Measurements from ENCODE around the gene CHST11.
A peak's percentile ranks its signal among the peaks of the same experiment; 100 is the strongest.

Gene CHST11

DNA sequence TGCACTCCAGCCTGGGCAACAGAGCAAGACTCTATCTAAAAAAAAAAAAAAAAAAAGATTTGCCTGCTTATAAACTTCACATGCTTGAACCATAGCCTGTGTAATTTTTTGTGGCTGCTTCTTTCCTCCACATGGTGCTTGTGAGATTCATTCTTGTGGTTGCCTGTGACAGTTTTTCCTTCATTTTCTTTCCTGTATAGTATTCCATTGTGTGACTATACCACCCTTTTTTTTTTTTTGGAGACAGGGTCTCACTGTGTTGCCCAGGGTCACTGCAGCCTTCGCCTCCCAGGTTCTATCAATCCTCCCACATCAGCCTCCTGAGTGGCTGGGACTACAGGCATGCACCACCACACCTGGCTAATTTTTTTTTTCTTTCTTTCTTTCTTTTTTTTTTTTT, 22.6 kb upstream of the CHST11 start:
- no peak for DNase-seq

DNA sequence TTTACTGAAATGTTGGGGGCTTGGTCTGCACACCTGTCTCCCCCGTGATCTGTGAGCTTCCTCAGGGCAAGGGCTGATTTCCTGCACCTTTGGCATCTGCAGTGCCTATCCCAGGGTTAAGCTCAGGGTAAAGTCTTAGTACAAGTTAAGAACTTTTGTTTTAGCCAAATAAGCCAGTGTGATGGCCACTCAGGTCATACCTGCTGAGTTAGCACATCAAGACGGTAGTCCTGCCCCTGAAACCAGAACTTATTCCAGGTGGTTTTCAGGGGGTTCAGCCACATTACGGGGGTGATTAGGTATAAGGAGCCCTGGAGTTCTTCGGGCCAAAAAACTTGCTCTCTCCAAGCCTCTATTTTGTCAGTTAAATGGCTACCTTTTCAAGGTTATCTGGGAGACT, 21.6 kb upstream of the CHST11 start:
- DNase-seq, result no peak

DNA sequence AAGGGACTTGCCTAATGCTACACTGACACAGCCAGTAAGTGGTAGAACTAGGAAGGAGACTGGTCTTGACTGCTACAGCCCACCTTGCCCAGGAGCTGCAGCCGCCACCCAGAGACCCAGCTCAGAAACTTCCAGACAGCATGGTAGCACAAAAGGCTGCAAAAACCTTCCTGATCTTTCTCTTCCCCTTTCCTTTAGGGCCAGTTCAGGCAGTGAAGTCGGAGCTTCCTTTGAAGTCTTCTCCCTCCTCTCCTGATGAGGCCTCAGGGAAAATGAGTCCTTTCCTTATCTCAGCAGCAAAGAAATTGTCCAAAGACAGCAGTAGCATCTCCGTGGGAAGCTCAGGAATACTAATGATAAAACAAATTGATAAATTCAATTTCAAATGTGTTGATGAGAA, 21.0 kb upstream of the CHST11 start:
- DNase-seq, result no peak

DNA sequence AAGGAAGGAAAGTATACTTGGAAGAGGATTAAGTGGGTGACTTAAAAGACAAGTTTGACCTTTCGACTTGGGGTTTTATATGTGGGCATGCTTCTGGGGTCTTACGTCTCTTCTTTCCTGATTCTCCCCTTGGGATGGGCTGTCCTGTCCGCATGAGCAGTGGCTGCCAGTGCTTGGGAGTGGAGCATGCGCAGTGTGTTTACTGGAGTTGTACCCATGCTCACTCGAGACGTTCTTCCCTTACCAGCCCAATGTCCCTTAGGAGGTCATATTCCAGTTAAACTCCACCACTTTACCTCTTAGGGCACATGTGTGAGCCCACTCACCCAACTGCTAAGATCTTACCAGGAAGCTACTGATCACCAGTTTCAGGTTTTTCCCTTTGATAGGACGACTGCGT, 20.0 kb upstream of the CHST11 start:
- no peak for DNase-seq

DNA sequence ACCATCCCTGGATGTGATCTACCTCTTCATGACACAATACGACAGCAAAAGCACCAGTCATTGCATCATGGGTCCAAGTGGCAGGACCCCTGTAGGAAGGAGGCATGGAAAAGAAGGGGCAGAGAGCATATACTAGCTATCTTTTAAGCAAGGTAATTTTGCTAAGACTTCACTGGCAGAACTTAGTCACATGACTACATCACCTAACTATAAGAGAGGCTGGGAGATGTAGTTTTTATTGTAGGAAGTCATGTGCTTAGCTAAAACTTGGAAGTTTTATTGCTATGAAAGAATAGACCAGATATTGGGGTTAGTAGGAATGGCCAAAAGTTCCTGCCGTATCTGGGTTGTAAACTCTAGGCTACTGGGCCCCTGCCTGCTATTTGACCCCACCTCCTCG, 18.6 kb upstream of the CHST11 start:
- no peak for DNase-seq

DNA sequence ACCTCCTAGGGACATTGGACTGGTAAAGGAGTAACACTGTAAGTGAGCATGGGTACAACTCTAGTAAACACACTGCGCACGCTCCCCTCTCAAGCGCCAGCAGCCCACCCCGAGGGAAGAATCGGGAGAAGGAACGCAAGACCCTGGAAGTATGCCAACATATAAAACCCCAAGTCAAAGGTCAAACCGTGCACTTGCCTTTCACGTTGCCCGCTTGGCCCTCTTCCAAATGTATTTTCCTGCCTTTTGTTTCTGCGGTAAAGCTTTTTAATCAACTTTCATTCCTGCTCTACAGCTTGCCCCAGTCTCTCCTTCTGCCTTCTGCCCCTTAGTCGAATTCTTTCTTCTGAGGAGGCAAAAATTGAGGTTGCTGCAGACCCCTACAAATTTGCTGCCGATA, 17.6 kb upstream of the CHST11 start:
- DNase-seq, result peak; percentile 29

DNA sequence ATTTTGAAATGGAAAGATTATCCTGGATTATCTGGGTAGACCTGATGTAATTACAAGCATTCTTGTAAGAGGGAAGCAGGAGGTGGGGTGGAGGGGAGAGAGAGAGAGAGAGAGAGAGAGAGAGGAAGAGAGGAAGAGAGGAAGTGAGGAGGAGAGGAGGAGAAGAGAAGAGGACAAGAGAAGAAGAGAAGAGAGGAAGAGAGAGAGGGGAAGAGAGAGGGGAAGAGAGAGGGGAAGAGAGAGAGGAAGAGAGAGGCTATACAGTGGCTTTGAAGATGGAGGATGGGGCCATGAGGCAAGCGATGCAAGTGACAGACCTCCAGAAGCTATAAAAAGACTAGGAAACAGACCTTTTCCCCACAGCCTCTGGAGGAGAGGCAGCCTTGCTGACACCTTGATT, 13.7 kb upstream of the CHST11 start:
- no peak for DNase-seq

DNA sequence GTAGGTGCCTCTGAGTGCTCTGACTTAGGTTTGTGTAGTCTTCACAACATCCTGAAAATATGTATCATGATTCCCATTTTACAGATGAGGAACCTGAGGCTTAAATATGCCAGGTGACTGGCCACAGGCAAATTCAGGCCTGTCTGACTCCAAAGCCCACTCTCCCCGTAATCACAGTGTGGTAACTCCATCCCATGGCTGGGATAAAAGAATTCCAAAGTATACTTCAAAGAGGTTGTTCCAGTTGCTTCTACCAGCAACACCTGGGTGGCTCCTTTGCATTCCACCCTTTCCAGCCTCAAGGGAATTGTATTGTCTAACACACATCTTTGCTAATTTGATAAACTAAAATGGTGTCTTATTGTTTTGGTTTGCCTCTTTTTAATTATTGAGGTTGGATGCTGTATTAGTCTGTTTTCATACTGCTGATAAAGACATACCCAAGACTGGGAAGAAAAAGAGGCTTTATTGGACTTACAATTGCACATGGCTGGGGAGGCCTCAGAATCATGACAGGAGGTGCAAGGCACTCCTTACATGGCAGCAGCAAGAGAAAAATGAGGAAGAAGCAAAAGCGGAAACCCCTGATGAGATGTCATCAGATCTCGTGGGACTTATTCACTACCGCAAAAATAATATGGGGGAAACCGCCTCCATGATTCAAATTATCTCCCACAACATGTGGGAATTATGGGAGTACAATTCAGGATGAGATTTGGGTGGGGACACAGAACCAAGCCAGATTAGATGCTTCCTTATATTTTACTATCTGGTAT, 9.9 kb upstream of the CHST11 start:
- no peak for DNase-seq

DNA sequence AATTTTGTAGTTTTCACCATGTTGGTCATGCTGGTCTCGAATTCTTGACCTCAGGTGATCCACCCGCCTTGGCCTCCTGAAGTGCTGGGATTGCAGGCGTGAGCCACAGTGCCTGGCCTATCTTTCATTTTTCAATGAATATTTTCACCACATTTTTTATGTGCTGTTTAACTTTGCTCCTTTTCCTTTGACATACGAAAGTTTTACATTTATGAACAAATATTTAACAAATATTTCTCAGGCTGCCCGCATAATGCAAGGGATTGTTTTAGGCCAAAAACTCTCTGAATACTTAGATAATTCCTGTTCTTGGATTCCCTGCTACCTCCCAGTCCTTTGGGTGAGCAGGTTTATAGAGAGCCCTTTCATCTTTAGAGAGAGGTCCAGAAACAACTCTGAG, 8.7 kb upstream of the CHST11 start:
- DNase-seq, result no peak

DNA sequence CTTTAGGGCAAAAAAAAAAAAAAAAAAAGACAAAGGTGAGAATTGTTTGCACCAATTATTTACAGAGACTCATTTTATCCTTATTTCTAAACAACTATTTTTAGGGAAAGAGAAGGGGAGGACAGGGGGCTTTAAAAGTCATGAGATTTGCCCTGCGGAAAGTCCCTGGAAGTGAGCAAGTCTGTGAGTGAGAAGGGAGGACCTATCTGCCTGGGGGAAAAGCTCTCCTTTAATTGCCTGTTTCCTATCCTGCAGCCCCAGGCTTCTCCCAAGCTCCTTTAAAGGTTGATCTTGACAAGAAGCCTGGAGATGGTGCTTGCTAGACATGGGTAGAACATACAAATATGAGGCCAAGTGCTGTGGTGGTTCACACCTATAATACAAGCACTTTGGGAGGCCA, 8.3 kb upstream of the CHST11 start:
- no peak for DNase-seq

DNA sequence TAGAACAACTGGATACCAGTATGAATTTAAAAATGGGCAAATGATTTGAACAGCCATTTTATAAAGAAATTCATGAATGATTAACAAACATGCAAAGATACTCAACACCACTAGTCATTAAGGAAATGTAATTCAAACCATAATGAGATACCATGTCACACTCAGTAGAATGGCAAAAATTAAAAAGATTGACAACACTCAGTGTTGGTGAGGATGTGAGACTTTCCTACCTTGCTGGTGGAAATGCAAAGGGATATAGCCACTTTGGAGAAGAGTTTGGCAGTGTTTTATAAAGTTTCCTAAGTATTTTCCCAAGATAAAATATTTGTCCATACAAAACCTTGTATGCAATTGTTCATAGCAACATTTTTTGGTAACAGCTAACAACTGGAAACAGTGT, 6.0 kb upstream of the CHST11 start:
- no peak for DNase-seq

DNA sequence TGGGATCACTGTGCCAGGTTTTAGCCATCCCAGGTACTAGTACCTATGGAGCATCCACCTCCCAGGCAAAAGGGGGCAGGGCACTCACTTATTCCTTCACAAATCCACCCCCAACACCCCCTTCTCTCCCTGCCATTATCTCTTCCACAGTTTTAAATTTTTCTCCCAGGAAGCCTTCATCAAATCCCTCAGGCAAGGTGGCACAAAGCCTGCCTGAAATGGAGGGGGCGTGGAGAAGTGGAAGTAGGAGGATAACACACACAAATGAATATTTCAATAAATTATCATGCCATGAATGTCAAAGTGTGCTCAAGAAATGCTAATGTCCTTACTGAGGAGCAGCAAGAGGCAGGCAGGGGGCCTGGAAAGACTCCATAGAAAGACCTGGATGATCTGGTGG, 4.7 kb upstream of the CHST11 start:
- DNase-seq, result no peak

DNA sequence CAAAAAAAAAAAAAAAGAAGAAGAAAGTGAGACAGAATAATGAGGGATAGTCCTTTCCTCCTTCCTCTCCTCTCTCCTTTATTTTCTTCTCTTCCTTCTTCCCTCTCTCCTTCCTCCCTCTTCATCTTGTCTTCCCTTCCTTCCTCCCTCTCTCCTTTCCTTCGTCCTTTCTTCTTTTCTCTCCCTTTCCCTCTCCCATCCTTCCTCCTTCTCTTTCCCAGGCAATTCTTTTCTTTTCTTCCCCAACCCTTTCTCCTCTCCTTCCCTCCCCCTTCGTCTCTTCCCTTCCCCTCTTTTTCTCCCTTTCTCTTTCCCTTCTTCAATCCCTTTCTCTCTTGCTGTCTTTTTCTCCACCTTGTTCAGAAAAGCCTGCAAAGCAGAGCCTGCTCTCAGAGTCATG, 3.6 kb upstream of the CHST11 start:
- no peak for DNase-seq

DNA sequence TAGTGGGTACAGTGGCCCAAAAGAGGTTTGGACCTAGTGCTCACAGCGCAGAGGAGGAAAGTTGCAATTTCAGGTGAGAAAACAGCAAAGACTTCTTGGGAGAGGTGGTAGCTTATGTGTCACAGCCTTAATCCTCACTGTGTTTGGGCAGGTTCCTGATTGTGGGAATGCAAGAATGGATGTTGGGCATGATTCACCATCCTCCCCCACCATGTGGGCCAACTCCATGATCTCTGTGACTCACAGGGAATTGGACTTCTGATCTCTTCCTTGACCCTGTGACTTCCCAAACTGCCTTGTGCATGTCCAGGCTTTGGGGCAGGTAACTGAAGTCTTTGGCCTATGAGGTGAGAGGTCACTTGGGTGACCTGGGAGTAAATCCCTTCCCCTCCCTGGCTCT, 1.8 kb upstream of the CHST11 start:
- no peak for DNase-seq

DNA sequence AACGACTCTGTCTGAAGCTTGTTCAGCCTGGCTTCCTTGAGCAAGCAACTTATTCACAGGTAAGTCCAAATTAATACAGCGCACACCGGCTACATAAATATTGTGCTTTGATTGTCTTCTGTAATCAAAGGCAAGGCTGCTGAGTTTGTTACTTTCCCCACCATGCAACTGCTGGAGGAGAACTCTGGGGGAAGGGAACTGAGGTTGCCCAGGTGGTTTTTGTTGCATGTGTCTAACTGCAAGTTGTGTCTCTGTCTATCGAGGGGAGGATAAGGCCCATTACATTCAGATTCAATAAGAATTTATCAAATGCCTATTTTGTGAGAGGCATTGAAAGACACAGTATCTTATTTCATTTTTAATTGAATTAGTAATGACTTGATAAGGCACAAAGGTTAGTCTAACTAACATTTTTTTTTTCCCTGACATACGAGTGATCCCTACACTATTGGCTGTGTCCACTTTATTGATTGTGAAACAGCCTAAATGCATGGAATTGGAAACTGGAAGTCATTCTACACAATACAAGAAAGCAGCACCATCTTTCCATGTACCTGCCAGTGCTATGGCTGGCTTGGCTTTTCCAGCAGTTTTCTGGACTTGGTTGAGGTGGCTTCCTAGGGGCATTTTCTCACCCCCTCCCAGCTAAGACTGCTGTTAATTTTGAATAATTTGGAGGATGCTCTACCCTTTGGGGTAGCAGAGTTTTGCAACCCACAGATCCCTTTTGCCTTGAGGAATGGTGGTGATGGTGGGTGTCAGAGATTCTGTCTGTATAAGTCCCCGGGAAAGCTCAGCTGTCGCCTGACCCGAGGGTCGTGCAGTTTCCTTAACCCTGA, 951 bp upstream of the CHST11 start:
- DNase-seq, result no peak

DNA sequence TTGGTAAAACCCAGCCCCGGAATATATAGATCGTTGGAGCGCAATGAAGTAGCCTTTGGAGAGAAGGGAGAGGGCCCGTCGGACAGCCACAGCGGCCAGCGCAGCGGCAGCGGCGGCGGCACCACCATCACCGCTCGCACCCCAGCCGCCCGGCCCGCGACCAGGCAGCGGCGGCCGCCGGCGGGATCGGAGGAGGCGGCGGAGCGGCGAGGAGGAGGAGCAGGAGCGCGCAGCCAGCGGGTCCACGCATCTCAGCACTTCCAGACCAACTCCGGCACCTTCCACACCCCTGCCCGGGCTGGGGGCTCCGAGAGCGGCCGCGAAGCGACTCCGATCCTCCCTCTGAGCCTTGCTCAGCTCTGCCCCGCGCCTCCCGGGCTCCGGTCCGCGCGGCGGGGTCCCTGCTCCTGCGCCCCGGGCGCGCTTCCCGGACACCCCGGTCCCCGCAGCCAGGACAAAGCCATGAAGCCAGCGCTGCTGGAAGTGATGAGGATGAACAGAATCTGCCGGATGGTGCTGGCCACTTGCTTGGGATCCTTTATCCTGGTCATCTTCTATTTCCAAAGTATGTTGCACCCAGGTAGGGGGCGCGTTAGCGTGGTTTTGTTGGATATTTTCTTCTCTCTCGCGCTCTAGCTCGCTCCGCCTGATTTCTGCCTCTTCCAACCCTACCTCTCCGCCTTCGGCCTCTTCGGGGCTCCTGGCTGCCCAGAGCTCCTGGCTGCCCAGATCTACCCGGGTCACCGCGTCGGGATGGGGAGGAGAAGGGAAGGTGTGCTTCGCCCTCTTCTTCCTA, 400 bp downstream of the CHST11 start:
- DNase-seq, result peak; percentile 77

DNA sequence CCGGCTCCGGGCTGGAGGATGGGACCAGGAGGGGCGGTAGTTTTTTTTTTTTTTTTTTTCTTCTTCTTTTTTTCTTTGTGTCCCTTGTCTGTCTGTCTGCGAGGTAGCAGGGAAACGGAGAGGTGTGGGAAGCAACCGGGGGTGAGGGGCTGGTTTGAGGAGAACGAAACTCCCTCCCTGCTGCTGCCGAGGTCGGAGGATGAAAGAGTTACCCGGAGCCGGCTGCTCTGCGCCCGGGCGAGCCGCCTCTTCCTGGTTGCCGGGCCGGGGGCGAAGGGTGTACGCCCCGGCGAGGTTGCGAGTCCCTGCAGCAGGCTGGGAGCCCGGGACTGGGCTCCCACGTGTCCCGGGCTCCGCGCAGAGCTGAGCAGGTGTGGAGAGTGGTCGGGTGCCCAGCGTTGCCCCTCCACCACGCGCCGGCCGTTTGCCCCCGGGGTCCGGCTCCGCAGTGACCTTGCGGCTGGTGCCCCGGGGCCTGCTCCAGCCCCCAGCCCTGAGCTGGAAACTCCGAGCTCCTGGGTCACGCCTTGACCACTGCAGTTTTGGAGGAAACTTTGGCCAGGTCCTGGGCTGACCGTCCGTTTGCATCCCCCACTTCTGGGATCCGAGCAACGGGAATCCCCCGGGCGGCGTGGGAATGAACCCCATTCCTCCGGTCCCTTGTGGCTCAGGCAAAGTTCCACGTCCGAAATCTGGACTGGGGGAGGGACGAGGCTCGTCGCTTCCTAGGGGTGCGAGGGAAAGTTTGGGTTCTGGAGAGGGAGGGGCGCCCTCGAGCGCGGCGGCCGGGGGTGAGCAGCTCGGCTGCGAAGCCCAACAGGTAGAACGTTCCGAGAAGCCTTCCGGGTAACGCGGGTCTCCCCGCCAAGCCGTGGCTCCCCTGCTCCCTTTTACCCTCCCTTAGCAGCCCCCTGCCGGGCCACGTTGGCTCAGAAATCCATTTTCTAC, 1.3 kb downstream of the CHST11 start:
- DNase-seq, result peak; percentile 34

DNA sequence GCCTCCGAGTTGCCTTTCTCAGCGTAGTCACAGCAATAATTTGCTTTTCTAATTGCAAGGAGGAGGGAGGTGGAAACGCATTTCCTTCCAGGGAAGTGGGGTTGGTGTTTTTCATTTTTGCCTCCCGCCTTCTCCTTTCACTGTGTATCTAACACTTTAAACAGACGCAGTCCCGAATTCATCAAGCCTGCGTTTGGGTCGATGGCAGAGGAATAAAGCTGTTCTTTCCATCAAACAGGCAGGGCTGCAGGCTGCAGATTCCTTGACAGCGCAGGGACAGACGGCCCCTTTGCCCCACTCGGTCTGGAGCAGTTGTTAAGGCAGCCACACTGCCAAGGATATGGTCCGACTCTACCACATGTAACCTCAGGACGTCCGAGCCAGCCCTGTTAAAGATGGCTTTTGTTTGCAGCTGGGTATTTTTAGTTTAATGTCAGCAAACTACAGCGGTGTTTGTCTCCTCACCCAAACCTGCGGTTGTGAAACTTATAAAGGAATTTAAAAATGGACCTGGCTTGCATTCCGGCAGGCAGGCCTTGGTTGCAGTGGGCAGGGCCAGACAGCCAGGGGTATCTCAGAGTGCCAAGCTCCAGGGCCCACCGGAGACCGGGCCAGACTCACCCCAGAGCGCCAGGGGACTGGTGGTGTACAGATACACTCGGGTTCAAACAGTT, 2.1 kb downstream of the CHST11 start:
- no peak for DNase-seq

DNA sequence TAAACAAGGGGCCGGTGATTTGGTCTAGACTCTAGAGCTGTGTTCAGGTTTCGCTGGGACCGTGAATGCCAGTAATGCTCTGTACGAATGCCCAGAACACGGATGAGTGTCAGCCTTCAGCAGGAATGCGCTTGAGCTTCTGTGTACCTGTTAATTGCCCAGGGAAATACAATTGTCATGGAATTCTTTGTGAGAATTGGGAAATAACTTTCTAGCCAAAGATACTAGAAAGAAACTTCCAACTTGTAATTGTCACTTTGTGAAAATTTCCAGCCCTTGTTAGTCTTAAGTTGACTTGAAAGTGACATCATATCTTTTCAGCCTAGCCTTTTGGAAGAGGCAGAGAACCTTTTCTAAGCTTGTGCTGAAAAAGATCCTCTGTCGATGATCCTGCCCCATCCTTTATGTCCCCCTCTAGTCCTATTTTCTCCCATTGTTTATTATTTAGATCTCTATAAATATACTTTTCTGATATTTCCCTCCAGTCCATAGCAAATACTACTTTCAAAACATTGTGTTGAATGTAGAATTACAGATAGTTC, 2.7 kb downstream of the CHST11 start:
- DNase-seq, result no peak

DNA sequence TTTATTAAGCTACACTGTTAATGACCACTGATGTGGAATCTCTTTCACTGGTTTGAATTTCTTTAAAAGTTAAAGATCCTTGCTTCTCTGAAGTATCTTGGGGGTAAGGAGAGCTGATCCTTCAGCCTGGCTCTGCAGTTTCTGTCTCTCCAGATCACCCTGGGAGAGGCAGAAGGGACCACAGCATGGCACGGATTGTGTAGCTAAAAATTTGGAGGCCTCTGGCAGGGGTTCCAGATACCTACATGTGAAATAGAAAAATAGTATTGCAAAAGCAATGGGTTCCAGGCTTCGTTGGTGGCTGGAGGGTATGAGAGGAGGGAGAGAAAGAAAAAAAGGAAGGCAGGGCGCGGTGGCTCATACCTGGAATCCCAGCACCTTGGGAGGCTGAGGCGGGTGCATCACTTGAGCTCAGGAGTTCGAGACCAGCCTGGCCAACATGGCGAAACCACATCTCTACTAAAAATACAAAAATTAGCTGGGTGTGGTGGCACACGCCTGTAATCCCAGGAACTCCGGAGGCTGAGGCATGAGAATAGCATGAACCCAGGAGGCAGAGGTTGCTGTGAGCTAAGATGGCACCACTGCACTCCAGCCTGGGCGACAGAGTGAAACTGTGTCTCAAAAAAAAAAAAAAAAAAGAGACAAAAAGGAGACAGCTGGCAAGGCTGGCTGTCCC, 3.4 kb downstream of the CHST11 start:
- no peak for DNase-seq

All from NCI-H69 (cell line).